H1 (cell line): ENCODE results near the gene SLC35F1. TPM values are rescaled to one million over a fixed set of nuclear protein-coding genes. Genes with fewer than 3 reads are reported as not detected.

Experiments
- CBX8 ChIP-seq: fragments of 300-800, 300-1000 bp; sonication (generic); IDR thresholded peaks from 2 replicates; pipeline ENCODE4 v1.7.1; 2016; ENCODE audit warnings: low read depth, low read length, borderline replicate concordance
- HDAC6 ChIP-seq: IDR thresholded peaks from one replicate; pipeline ENCODE4 v1.7.1; 2012; ENCODE audit warnings: low read depth, mild to moderate bottlenecking, inconsistent platforms, low read length, moderate library complexity
- JUN ChIP-seq: IDR thresholded peaks from 2 replicates; pipeline ENCODE4 v1.6.1; 2011; ENCODE audit warnings: low read depth, mild to moderate bottlenecking, improper control_type of control experiment, low read length
- NANOG ChIP-seq: IDR thresholded peaks from 2 replicates; pipeline ENCODE4 v1.6.1; 2011; ENCODE audit warnings: low read length, low read depth, mild to moderate bottlenecking, inconsistent platforms; ENCODE audit not compliant: insufficient read depth, poor library complexity, severe bottlenecking
- POU5F1 ChIP-seq: IDR thresholded peaks from 2 replicates; pipeline ENCODE4 v1.6.1; 2011; ENCODE audit warnings: low read depth, mild to moderate bottlenecking, low read length, moderate library complexity
- SIX5 ChIP-seq: IDR thresholded peaks from 2 replicates; pipeline ENCODE4 v1.6.1; 2011; ENCODE audit warnings: mild to moderate bottlenecking, low read depth, low read length
- polyA plus RNA-seq, 7 experiments: library from polyadenylated mRNA; depleted of rRNA in 3 of 7; stranded (reverse) in 5 of 7; unstranded in 2 of 7; fragments of >200 nt in 5 of 7; fragments of 200-250 nt in 2 of 7; gene quantifications; 1 replicate in 5 of 7; 2 replicates in 1 of 7; 4 replicates in 1 of 7; pipeline versions ENCODE4 v1.2.1 to v1.2.3, GENCODE V29; 2011 to 2013; ENCODE audit warnings: missing spikeins in 2 of 7, mixed read lengths in 2 of 7
- total RNA-seq: library from RNA; stranded (reverse); fragmentation: NEBNext Ultra II Directional; extraction: Animal tissue kit (Norgen Biotek cat#: 25700); gene quantifications from 2 replicates; pipeline ENCODE4 v1.2.1, GENCODE V29; 2021
- TF ChIP-seq, protein P1 (sequence below): IDR thresholded peaks from 2 replicates; pipeline ENCODE4 v1.6.1; 2011; ENCODE audit warnings: low read depth, mild to moderate bottlenecking, low read length; ENCODE audit not compliant: insufficient read depth

SLC35F1 gene
- total and polyA plus RNA-seq, 2 of the 8 experiments (the other 6 are each of a cell fraction or from before 2014, with no cell fraction given): 7.0 to 10.0 TPM

- TF ChIP-seq NANOG (no peak), HDAC6 (no peak), JUN (no peak), SIX5 (no peak), CBX8 (no peak), POU5F1 (no peak)
- TF ChIP-seq, protein P1, sequence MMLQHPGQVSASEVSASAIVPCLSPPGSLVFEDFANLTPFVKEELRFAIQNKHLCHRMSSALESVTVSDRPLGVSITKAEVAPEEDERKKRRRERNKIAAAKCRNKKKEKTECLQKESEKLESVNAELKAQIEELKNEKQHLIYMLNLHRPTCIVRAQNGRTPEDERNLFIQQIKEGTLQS: no peak
- TF ChIP-seq, all 59 proteins: peak for 0
These were observed 20.8 kb downstream of the SLC35F1 start (continued) for GRCh38 chr6:117927866-117928265.
